Stimulated activated CD4-positive, alpha-beta T cell treated with anti-CD3 and anti-CD28 coated beads, Interleukin-2, amount 100 ng/mL, for 24 hours (primary cell): Measurements from ENCODE around the gene CHST15.

ENCODE experiments used
- DNase-seq, 2 donors: peaks; one replicate each; pipeline ENCODE4 v3.0.0-alpha.2; 2020

Gene CHST15

GRCh38 chr10:123996302-123996701, 97.1 kb downstream of the CHST15 start:
- no peak for DNase-seq

- peak in 1 of 2 donors; percentile 22 for DNase-seq
Observed at GRCh38 chr10:123995461-123996131, 97.8 kb downstream of the CHST15 start.

GRCh38 chr10:123995082-123995460, 98.3 kb downstream of the CHST15 start:
- no peak for DNase-seq

- peak; percentile 85 to 88 for DNase-seq
Observed at GRCh38 chr10:123994417-123995081, 98.8 kb downstream of the CHST15 start.

- no peak for DNase-seq
Observed at GRCh38 chr10:123993534-123994416, 99.6 kb downstream of the CHST15 start.

- DNase-seq: no peak
Observed at GRCh38 chr10:123991611-123992570, 101.5 kb downstream of the CHST15 start.

GRCh38 chr10:123990889-123991288, 102.5 kb downstream of the CHST15 start:
- DNase-seq: no peak

GRCh38 chr10:123988694-123989093, 104.7 kb downstream of the CHST15 start:
- no peak for DNase-seq

GRCh38 chr10:123986736-123987135, 106.7 kb downstream of the CHST15 start:
- no peak for DNase-seq

GRCh38 chr10:123974406-123974805, 119.0 kb downstream of the CHST15 start:
- no peak for DNase-seq

GRCh38 chr10:123972481-123973401, 120.7 kb downstream of the CHST15 start:
- no peak for DNase-seq

GRCh38 chr10:123970927-123971286, 122.5 kb downstream of the CHST15 start:
- no peak for DNase-seq

- DNase-seq: no peak
Observed at GRCh38 chr10:123970207-123970926, 123.0 kb downstream of the CHST15 start.

- DNase-seq: peak; percentile 50 to 74
Observed at GRCh38 chr10:123967626-123968243, 125.7 kb downstream of the CHST15 start.

GRCh38 chr10:123966896-123967231, 126.5 kb downstream of the CHST15 start:
- no peak for DNase-seq

- DNase-seq: no peak
Observed at GRCh38 chr10:123965973-123966895, 127.2 kb downstream of the CHST15 start.

GRCh38 chr10:123964953-123965352, 128.4 kb downstream of the CHST15 start:
- no peak for DNase-seq

GRCh38 chr10:123962756-123963530, 130.5 kb downstream of the CHST15 start:
- DNase-seq: no peak
